T follicular helper cell (primary cell): Measurements from ENCODE around the gene CLDND1.

Experiments used
- DNase-seq: peaks from one replicate; pipeline ENCODE4 v3.0.0-alpha.2; 2020; ENCODE audit warnings: low read depth

Gene CLDND1

DNA sequence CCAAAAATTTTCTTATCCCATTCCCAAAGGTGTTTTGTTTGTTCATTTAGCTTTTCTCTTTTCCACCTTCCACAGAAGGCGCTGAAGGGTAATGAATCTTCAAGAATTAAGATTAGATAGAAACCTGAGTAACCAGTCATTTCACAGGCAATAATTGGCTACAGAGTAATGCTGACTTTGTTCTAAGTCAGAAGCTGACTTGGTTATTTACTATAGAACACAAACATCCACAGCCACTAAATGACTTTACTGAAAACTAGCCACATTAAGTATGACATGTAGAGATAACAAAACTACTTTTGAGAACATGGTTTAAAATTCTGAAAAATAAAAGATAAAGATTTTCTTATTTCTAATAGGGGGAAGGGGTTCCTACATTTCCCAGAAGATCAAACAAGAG lies 7.8 kb downstream of the CLDND1 start:
- DNase-seq, result no peak

DNA sequence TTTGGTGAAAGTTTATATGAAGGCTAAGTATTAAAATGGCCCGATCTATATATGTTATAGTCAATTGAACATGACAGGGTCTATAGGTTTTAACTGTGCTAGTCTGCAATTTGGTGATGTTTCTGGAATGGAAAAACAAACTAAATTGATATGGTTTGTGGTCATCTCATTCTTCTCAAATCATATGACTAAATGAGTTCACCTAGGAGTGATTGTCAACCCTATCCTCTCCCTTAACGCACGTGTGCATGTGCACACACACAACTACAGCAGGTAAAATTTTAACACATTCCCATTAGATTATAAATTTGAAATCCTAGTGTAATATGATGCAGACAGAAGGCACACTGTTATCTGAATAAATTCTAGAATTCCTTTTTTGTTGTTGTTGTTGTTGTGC lies 9.0 kb downstream of the CLDND1 start:
- no peak for DNase-seq

DNA sequence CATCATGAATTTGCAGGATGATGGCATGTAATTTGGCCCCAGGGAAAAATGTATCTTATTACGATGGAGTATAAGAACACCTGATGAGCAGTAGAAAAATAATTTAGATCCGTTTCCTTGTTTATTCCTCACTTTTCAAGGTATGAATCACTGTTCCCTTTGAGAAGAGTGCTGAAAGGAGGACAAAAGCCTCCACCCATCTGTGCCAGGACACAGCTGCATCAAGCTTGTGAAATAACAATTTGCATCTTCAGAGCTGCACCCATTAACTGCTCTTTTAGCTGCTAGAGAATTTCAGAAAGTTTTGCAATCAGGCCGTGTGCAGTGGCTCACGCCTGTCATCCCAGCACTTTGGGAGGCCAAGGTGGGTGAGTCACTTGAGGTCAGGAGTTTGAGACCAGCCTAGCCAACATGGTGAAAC lies 9.6 kb downstream of the CLDND1 start:
- no peak for DNase-seq

DNA sequence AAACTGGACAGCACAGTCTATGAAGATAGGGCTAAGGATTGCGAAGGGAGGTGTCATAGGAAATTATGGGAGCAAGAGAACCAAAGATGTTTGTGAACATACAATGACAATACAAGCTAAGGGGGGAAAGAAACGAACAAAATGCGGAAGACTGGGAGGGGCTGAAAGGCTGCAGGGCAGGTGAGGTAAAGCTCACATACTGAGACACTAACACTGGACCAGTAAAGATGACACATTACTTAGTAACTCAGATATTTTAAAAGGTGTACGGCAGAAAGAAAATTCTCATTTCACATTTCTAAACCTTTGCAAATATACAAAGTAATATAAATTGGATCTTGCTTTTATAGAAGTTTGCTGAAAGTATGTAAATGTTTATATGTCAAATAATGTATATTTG lies 10.1 kb downstream of the CLDND1 start:
- no peak for DNase-seq

DNA sequence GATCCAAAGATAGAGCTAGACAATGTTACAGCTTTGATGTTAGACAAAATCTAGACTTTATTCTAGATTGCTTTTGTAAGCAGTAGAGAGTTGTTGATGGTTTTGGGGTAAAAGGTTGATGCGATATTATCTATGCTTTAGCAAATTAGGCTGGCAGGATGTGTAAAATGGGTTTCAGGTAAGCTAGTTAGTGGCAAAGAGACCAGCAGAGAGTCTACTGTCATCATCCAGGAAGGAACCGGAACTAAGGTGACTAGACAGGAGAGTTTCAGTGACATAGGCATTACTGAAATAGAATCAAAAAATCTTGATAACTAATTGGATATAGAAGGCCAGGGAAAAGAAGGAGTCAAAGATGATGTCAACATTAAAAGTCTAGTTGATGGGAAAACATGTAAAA lies 14.1 kb downstream of the CLDND1 start:
- DNase-seq, result no peak

DNA sequence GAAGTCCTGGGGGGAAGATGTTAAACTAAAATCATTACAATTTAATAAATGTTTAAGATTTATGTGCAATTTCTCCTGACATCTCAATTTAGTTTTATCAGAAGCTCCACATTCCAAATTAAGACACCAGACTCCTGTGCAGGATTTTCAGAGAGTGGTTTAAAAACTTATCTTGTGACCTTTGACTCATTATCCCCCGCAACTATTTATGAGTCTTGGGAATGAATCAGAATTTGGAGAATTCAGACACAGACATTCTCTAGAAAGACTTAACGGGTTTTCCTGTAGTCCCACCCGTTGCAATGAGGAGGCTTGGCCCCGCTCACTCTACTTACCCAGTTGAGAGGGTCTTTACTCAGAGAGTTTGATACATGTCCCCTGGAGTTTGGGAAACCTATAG lies 18.2 kb downstream of the CLDND1 start:
- no peak for DNase-seq

DNA sequence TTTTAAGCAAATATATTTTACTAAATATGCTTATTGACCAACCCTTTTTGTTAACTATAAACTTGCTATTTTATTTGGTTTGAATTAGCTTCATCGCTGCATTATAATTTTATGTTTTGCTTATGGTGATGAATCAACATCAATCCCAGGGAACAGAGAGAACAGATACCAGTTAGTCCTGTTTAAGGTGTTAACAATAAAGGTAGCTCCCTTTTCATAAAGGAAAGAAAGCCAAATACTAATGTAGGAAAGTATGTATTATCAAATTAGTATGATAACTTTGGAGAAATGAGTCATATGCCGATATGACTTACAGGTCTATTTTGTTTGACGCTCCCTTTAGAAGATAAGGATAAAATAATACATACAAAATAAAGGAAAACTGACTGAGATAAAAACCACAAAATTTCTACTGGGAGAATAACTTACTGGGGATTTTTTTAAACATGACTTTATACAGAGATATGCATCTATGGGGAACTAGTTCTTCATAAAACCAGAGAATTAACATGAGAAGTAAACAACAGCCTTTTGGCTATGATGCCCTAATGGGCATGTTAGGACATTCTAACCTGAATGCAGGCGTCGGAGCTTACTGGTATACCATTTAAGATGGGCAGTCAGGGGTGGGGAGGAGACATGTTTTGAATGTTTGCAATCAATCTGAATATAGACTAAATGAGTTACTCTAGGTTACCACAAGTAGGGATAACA lies 20.7 kb downstream of the CLDND1 start:
- no peak for DNase-seq

DNA sequence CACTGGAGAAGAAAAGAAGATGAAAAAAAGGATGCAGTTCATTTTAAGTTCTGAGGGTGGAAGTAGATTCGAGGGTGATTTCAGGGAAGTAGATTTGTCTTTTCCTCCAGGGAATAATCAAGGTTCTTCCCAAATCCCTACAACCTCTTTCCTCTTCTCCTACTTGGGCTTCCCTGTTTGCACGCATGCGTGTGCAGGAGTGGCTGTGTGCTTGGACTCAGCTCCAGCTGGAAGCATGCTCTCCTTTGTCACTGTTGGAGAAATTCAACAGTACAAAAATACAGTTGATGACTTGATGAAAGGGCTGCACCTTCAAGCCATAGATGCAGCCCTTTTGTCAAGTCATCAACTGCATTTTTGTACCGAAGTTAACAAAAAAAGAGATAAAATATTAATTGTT lies 21.4 kb downstream of the CLDND1 start:
- no peak for DNase-seq

DNA sequence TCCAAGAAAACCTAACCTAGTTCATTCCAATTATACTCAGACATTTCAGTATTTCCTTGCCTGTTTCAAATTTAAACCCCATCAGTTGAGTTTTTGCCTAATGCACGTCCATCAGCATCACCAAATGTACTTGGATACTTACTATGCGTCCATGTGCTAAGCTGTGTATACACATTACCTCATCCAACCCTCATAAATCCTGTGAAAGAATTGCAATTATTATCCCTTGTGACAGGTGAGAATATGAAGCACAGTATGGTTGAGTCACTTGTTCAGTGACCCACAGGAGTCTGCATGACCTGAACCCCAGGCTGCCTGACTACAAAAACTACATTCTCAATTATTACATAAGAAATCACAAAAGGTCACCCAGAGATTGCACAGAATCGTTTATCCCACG lies 22.7 kb downstream of the CLDND1 start:
- DNase-seq, result no peak

DNA sequence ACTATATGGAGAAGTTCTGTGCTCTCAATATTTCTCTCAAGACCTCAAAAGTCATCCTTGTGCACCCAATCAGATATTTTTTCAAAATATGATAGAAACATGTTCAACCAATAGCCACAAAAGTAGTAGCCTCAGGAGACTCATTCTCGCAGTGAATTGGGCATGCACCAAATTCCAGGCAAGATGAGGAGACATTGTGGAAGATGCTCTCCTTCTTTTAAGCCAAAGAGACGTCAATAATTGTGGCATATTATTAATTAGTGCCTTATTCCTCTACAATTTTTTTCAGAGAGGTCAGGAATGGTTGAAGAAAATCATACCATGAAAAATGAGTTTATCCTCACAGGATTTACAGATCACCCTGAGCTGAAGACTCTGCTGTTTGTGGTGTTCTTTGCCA lies 25.3 kb downstream of the CLDND1 start, which contains the start of gene OR5K2:
Gene OR5K2 (plus strand): TSS at position 301 of the 400 bp plus-strand sequence. CDS start 0 bp downstream, at position 301.
- no peak for DNase-seq

DNA sequence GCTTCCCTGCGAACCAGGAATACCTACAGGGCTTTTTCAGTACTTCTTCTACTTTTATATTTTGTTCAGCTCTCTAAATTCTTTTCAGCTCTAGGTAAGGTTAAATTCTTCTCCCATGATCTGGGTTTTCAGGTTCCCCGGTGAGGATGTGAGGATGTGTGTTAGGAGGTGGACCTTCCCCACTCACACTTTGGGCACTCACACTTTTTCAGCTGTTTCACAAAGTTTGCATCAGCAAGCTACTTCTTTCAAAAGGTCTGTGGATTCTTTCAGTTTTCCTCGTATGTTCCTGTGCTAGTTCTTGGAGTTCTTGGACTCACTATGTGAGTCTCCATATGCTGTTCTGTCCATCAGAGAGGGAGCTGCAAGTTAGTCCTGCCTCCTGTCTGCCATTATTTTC lies 39.1 kb downstream of the CLDND1 start:
- DNase-seq, result no peak

DNA sequence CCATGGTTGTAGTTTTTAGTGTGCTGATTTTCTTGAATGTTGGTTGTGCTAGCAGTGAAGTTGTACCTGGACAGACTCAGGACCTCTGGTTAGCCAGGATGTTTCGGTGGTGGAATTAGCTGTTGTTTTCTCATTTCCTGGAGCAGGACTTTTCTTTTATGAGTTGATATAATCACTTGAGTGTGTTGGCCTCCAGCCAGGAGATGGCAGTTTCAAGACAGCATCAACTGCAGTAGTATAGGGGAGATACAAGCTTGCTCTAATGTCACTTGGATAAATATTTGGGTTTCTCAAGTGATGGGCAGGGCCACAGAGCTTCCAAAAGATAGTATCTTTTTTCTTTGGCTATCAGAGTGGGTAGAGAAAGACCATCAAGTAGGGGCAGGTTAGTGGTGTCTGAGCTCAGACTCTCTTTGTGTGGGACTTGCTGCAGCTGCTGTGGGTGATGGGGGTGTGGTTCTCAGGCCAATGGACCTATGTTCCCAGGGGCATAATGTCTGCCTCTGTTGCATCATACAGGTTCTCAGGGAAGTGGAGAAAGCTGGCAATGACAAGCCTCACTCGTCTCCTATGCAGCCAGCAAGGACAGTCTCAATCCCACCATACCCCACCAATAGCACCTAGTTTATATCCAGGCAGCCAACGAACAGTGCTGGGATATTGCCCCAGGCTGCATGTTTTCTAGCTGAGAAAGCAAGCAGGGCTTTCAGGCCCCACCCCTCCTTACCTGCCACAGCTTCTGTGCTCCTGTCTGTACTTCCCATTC lies 39.8 kb downstream of the CLDND1 start:
- DNase-seq, result no peak
